Keratinocyte (primary cell): ENCODE results near the gene ATP2B2.

ENCODE experiments used
- EZH2 ChIP-seq: IDR thresholded peaks from one replicate; pipeline ENCODE4 v1.6.1; 2012; ENCODE audit warnings: inconsistent platforms, mild to moderate bottlenecking, low read length, moderate library complexity
- TF ChIP-seq, protein P1 (sequence below), 3 experiments: IDR thresholded peaks in 1 of 3; conservative IDR thresholded peaks in 1 of 3; optimal IDR thresholded peaks in 1 of 3; 2 replicates in 2 of 3; 3 replicates in 1 of 3; pipeline versions ENCODE3 to v1.5.1; 2011; ENCODE audit warnings: low read length in 3 of 3, mild to moderate bottlenecking in 3 of 3, moderate library complexity in 2 of 3, control low read depth in 1 of 3, inconsistent platforms in 1 of 3; ENCODE audit not compliant: insufficient read depth in 2 of 3; ENCODE audit errors: extremely low read depth in 1 of 3

DNA sequence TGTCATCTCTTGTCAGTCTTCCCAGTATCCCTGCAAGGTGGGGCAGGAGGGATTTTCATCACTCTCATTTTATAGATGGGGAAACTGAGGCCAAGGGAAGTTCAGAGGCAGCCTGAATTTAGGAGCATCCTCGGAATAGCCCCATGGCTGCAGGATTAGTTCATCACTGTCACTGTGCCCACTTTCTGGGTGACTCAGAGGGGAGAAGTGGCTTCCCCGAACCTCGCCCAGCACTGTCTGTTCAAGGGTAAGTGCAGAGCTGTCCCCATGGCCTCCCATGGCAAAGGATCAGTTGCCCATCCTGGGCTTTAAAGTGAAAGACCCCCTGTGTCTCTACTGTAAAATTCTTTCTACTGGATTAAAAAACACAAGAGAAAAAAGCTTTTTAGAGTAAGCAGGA lies 124.5 kb downstream of the ATP2B2 start:
- TF ChIP-seq, protein P1, sequence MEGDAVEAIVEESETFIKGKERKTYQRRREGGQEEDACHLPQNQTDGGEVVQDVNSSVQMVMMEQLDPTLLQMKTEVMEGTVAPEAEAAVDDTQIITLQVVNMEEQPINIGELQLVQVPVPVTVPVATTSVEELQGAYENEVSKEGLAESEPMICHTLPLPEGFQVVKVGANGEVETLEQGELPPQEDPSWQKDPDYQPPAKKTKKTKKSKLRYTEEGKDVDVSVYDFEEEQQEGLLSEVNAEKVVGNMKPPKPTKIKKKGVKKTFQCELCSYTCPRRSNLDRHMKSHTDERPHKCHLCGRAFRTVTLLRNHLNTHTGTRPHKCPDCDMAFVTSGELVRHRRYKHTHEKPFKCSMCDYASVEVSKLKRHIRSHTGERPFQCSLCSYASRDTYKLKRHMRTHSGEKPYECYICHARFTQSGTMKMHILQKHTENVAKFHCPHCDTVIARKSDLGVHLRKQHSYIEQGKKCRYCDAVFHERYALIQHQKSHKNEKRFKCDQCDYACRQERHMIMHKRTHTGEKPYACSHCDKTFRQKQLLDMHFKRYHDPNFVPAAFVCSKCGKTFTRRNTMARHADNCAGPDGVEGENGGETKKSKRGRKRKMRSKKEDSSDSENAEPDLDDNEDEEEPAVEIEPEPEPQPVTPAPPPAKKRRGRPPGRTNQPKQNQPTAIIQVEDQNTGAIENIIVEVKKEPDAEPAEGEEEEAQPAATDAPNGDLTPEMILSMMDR (optimal IDR thresholded peaks at IDR 0.05 in 1 of 3, IDR thresholded peaks at IDR 0.05 in 1 of 3, conservative IDR thresholded peaks at IDR 0.05 in 1 of 3; ENCODE audit: extremely low read depth in 1 of 3, insufficient read depth in 2 of 3, low read length in 3 of 3): no peak
- TF ChIP-seq EZH2: no peak
